Measurements from ENCODE around the gene APRT.

Gene APRT

GRCh38 chr16:88807626-88808453, 3.9 kb downstream of the APRT start:
- DNase-seq (ENCODE audit: low read depth in 2 of 2) = no peak

- DNase-seq (ENCODE audit: low read depth in 2 of 2) = no peak
These were observed 4.5 kb downstream of the APRT start for GRCh38 chr16:88807142-88807625.

- DNase-seq (ENCODE audit: low read depth in 2 of 2) = no peak
These were observed 5.1 kb downstream of the APRT start for GRCh38 chr16:88806491-88807111.

GRCh38 chr16:88805887-88806393, 5.8 kb downstream of the APRT start:
- DNase-seq (ENCODE audit: low read depth in 2 of 2) = no peak

GRCh38 chr16:88805340-88805715, 6.4 kb downstream of the APRT start:
- no peak for DNase-seq (ENCODE audit: low read depth in 2 of 2)

GRCh38 chr16:88804552-88805339, 7.0 kb downstream of the APRT start:
- no peak for DNase-seq (ENCODE audit: low read depth in 2 of 2)

GRCh38 chr16:88804173-88804551, 7.6 kb downstream of the APRT start:
- no peak for DNase-seq (ENCODE audit: low read depth in 2 of 2)

- DNase-seq (ENCODE audit: low read depth in 2 of 2) = peak; percentile 60 to 75
These were observed 8.3 kb downstream of the APRT start, which contains the start of gene CDT1 for GRCh38 chr16:88803264-88803987. Gene CDT1, plus strand, starts transcription at chr16:88803789. Its CDS starts 43 bp downstream, at chr16:88803832.

GRCh38 chr16:88800277-88800592, 11.5 kb downstream of the APRT start:
- DNase-seq (ENCODE audit: low read depth in 2 of 2) = no peak

GRCh38 chr16:88799569-88800276, 12.0 kb downstream of the APRT start:
- no peak for DNase-seq (ENCODE audit: low read depth in 2 of 2)

GRCh38 chr16:88798772-88799455, 12.8 kb downstream of the APRT start:
- DNase-seq (ENCODE audit: low read depth in 2 of 2) = no peak

- no peak for DNase-seq (ENCODE audit: low read depth in 2 of 2)
These were observed 13.7 kb downstream of the APRT start for GRCh38 chr16:88798073-88798472.

- no peak for DNase-seq (ENCODE audit: low read depth in 2 of 2)
These were observed 15.4 kb downstream of the APRT start for GRCh38 chr16:88796278-88796677.

- DNase-seq (ENCODE audit: low read depth in 2 of 2) = no peak
These were observed 18.3 kb downstream of the APRT start for GRCh38 chr16:88793251-88793954.

GRCh38 chr16:88792668-88793250, 19.0 kb downstream of the APRT start:
- no peak for DNase-seq (ENCODE audit: low read depth in 2 of 2)

GRCh38 chr16:88792078-88792550, 19.6 kb downstream of the APRT start:
- no peak for DNase-seq (ENCODE audit: low read depth in 2 of 2)

GRCh38 chr16:88790312-88791211, 21.2 kb downstream of the APRT start:
- no peak for DNase-seq (ENCODE audit: low read depth in 2 of 2)

GRCh38 chr16:88789594-88789993, 22.1 kb downstream of the APRT start:
- no peak for DNase-seq (ENCODE audit: low read depth in 2 of 2)

Data from stimulated activated CD8-positive, alpha-beta memory T cell treated with anti-CD3 and anti-CD28 coated beads, Interleukin-15, amount 100 ng/mL, for 4 hours (primary cell).